ENCODE data around the gene LRRC31.

Gene LRRC31

GRCh38 chr3:169861871-169862270 is 7.9 kb downstream of the LRRC31 start:
- no peak for DNase-seq

- no peak for DNase-seq
These were observed 11.9 kb downstream of the LRRC31 start for GRCh38 chr3:169857811-169858210.

GRCh38 chr3:169855514-169855913 is 14.2 kb downstream of the LRRC31 start:
- no peak for DNase-seq

- DNase-seq = no peak
These were observed 19.1 kb downstream of the LRRC31 start for GRCh38 chr3:169850618-169851017.

- DNase-seq = no peak
These were observed 21.0 kb downstream of the LRRC31 start for GRCh38 chr3:169848741-169849140.

GRCh38 chr3:169847896-169848295 is 21.8 kb downstream of the LRRC31 start:
- DNase-seq = no peak

- no peak for DNase-seq
These were observed 23.1 kb downstream of the LRRC31 start for GRCh38 chr3:169846458-169847193.

GRCh38 chr3:169842960-169843359 is 26.8 kb downstream of the LRRC31 start:
- DNase-seq = no peak

- no peak for DNase-seq
These were observed 28.6 kb downstream of the LRRC31 start for GRCh38 chr3:169841171-169841570.

- DNase-seq = no peak
These were observed 31.2 kb downstream of the LRRC31 start for GRCh38 chr3:169838511-169839030.

GRCh38 chr3:169836942-169837275 is 32.8 kb downstream of the LRRC31 start:
- no peak for DNase-seq

- DNase-seq = no peak
These were observed 33.4 kb downstream of the LRRC31 start for GRCh38 chr3:169836078-169836941.

GRCh38 chr3:169835533-169835932 is 34.2 kb downstream of the LRRC31 start:
- no peak for DNase-seq

- DNase-seq = no peak
These were observed 42.0 kb downstream of the LRRC31 start for GRCh38 chr3:169827712-169828111.

GRCh38 chr3:169825316-169825715 is 44.4 kb downstream of the LRRC31 start:
- no peak for DNase-seq

GRCh38 chr3:169822983-169823382 is 46.8 kb downstream of the LRRC31 start:
- DNase-seq = no peak

- no peak for DNase-seq
These were observed 47.2 kb downstream of the LRRC31 start for GRCh38 chr3:169822540-169822939.

- DNase-seq = no peak
These were observed 47.6 kb downstream of the LRRC31 start for GRCh38 chr3:169822091-169822490.

GRCh38 chr3:169818316-169818715 is 51.4 kb downstream of the LRRC31 start:
- no peak for DNase-seq

- no peak for DNase-seq
These were observed 54.1 kb downstream of the LRRC31 start for GRCh38 chr3:169815590-169816150.

GRCh38 chr3:169813757-169814517 is 55.8 kb downstream of the LRRC31 start:
- DNase-seq = peak; percentile 52 to 66

- no peak for DNase-seq
These were observed 56.5 kb downstream of the LRRC31 start for GRCh38 chr3:169813278-169813677.

Data from stimulated activated CD4-positive, alpha-beta T cell treated with anti-CD3 and anti-CD28 coated beads, Interleukin-2, amount 100 ng/mL, for 48 hours (primary cell).